Right lobe of liver (tissue), 4 donors: Measurements from ENCODE around the gene CASP6.

Source experiments
- POLR2A ChIP-seq: fragments of 450-650 bp; IDR thresholded peaks from one replicate; pipeline ENCODE4 v1.6.1; 2017; ENCODE audit warnings: antibody characterized with exemption, mild to moderate bottlenecking
- TF ChIP-seq, protein P1 (sequence below), 4 donors: fragments of 200-600 bp in 3 of 4; fragments of 450-650 bp in 1 of 4; IDR thresholded peaks; one replicate each; pipeline versions ENCODE4 v1.5.1 to v1.8.0; 2016 to 2022; ENCODE audit warnings: antibody characterized with exemption in 4 of 4, mild to moderate bottlenecking in 2 of 4
- donor health status: DM: no; HTN: no; CAD: no.
- donor health status: DM: no; HTN: no; CAD: no.
- donor health status: DM: no; HTN: yes; CAD: no.

- TF ChIP-seq, protein P1, sequence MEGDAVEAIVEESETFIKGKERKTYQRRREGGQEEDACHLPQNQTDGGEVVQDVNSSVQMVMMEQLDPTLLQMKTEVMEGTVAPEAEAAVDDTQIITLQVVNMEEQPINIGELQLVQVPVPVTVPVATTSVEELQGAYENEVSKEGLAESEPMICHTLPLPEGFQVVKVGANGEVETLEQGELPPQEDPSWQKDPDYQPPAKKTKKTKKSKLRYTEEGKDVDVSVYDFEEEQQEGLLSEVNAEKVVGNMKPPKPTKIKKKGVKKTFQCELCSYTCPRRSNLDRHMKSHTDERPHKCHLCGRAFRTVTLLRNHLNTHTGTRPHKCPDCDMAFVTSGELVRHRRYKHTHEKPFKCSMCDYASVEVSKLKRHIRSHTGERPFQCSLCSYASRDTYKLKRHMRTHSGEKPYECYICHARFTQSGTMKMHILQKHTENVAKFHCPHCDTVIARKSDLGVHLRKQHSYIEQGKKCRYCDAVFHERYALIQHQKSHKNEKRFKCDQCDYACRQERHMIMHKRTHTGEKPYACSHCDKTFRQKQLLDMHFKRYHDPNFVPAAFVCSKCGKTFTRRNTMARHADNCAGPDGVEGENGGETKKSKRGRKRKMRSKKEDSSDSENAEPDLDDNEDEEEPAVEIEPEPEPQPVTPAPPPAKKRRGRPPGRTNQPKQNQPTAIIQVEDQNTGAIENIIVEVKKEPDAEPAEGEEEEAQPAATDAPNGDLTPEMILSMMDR (IDR thresholded peaks at IDR 0.05): no peak
- no peak for TF ChIP-seq POLR2A
Measured at GRCh38 chr4:109708435-109708834, 5.2 kb upstream of the CASP6 start.
